Measurements from ENCODE around the gene CDH13. TPM values are rescaled to one million over a fixed set of nuclear protein-coding genes. Genes with fewer than 3 reads are reported as not detected.

Gene CDH13
- polyA plus RNA-seq, 2 of the 4 experiments (the other 2 are of a cell fraction) = not detected

DNA sequence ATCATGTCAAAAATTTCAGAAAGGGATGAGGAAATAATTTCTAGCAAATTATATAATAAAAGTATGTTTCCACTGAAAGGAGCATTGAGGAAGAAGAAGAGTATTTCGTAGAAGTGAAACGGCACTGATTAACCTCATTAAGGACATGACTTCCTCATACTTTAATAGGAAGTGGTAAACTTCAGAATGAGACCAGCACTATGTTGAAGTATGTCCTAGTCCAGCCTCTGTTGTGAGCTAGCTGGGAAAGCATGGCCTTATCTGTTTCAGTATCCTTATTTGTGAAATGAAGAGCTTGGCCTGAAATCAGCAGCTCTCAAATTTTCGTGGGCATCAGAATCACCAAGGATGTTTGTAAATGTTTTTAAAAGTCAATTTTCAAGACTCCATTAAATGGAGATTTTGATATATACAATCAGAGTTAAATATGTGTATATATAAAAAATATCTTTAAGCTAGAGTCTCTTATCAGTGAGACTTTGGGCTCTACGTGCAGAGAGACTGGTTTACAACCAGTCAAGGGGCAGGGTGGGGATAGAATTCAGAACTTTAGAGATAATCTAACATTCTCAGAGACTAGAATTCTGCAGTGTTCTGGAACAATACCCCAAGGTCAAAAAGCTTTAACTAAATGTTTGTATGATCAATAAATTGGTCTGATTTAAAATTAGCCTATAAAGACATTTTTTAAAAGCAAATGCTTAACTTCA lies 365.4 kb downstream of the CDH13 start:
- TF ChIP-seq PHF8 (IDR thresholded peaks at IDR 0.05; ENCODE audit: borderline replicate concordance, low read depth) (no peak), KDM1A (IDR thresholded peaks at IDR 0.05; ENCODE audit: low read depth) (no peak), JUN (IDR thresholded peaks at IDR 0.05) (no peak), HDAC2 (IDR thresholded peaks at IDR 0.05) (no peak), HOXA7 (CRISPR knock-in tag; IDR thresholded peaks at IDR 0.05) (no peak), CEBPB (IDR thresholded peaks at IDR 0.05) (no peak), ZSCAN20 (CRISPR knock-in tag; IDR thresholded peaks at IDR 0.05) (no peak), BHLHE40 (IDR thresholded peaks at IDR 0.05; ENCODE audit: low read depth, low read length) (no peak), GATA3 (IDR thresholded peaks at IDR 0.05; ENCODE audit: borderline replicate concordance) (no peak), REST (IDR thresholded peaks at IDR 0.05) (no peak), CBX8 (IDR thresholded peaks at IDR 0.05) (no peak)
- TF ChIP-seq, protein P1, sequence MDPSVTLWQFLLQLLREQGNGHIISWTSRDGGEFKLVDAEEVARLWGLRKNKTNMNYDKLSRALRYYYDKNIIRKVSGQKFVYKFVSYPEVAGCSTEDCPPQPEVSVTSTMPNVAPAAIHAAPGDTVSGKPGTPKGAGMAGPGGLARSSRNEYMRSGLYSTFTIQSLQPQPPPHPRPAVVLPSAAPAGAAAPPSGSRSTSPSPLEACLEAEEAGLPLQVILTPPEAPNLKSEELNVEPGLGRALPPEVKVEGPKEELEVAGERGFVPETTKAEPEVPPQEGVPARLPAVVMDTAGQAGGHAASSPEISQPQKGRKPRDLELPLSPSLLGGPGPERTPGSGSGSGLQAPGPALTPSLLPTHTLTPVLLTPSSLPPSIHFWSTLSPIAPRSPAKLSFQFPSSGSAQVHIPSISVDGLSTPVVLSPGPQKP (IDR thresholded peaks at IDR 0.05; ENCODE audit: low read depth, low read length) = no peak
- TF ChIP-seq, protein P2, sequence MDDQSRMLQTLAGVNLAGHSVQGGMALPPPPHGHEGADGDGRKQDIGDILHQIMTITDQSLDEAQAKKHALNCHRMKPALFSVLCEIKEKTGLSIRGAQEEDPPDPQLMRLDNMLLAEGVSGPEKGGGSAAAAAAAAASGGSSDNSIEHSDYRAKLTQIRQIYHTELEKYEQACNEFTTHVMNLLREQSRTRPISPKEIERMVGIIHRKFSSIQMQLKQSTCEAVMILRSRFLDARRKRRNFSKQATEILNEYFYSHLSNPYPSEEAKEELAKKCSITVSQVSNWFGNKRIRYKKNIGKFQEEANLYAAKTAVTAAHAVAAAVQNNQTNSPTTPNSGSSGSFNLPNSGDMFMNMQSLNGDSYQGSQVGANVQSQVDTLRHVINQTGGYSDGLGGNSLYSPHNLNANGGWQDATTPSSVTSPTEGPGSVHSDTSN (IDR thresholded peaks at IDR 0.05) = no peak
- TF ChIP-seq, protein P3, sequence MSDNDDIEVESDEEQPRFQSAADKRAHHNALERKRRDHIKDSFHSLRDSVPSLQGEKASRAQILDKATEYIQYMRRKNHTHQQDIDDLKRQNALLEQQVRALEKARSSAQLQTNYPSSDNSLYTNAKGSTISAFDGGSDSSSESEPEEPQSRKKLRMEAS (IDR thresholded peaks at IDR 0.05) = no peak
- H3K4me2 ChIP-seq = no peak overlapping the region
- H3K4me3 ChIP-seq = no peak overlapping the region
- no peak overlapping the region for H3K27ac ChIP-seq
- ATAC-seq (no peak), FAIRE-seq (no peak), DNase-seq (ENCODE audit: low read depth in 1 of 2, low spot score in 1 of 2) (no peak)
- ChIA-PET CTCF (no interaction called here), POLR2A (no interaction called here)
- H3K4me1 ChIP-seq = no peaks in the 10 kb centered on the region
- 3% methylated on average over 4 of the region's 4 CpGs for WGBS (ENCODE audit: missing lambda C conversion rate)
- no peaks in the 10 kb centered on the region for H3K9me3 ChIP-seq

DNA sequence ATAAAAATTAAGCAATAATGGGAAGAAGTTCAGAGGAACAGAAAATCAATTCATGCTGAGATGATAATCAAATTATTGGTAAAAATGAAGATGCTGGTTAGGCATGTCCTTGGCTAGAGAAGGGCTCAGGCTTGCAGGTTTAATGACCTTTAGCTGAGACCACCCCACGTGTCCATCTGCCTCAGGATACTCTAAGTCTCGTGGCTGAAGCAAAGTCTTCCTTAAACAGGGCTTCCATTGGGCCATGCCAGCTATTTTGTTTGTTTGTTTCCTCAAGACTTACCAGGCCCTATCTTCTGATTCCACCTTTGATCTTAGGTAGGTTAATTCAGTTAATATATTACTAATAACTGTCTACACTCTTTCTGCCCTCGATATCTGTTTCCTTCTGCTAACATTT lies 366.0 kb downstream of the CDH13 start:
- ATAC-seq = no peak
- CTCF ChIA-PET = no interaction called here
- Histone ChIP-seq H3K9me3 (no peaks in the 10 kb centered on the region), H3K4me2 (no peak overlapping the region), H3K4me1 (no peaks in the 10 kb centered on the region), H3K27ac (no peak overlapping the region), H3K4me3 (no peak overlapping the region)
- POLR2A ChIA-PET = no interaction called here
- WGBS (ENCODE audit: missing lambda C conversion rate) = 3% methylated on average over 3 of the region's 3 CpGs
- no peak for TF ChIP-seq JUN (IDR thresholded peaks at IDR 0.05)
- TF ChIP-seq RARB (CRISPR knock-in tag; IDR thresholded peaks at IDR 0.05) = no peak
- TF ChIP-seq RCOR1 (IDR thresholded peaks at IDR 0.05; ENCODE audit: low read depth, low read length) = no peak
- no peak for TF ChIP-seq TP53 (CRISPR knock-in tag; IDR thresholded peaks at IDR 0.05)
- TF ChIP-seq MAFK (IDR thresholded peaks at IDR 0.05; ENCODE audit: partially characterized antibody) = no peak
- TF ChIP-seq PHF8 (IDR thresholded peaks at IDR 0.05; ENCODE audit: borderline replicate concordance, low read depth) = no peak
- TF ChIP-seq, protein P4, sequence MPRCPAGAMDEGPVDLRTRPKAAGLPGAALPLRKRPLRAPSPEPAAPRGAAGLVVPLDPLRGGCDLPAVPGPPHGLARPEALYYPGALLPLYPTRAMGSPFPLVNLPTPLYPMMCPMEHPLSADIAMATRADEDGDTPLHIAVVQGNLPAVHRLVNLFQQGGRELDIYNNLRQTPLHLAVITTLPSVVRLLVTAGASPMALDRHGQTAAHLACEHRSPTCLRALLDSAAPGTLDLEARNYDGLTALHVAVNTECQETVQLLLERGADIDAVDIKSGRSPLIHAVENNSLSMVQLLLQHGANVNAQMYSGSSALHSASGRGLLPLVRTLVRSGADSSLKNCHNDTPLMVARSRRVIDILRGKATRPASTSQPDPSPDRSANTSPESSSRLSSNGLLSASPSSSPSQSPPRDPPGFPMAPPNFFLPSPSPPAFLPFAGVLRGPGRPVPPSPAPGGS (IDR thresholded peaks at IDR 0.05) = no peak
- no peak for DNase-seq (ENCODE audit: low read depth in 1 of 2, low spot score in 1 of 2)
- no peak for FAIRE-seq
